Measurements from ENCODE around the gene KCNC4. TPM values are rescaled to one million over a fixed set of nuclear protein-coding genes. Genes with fewer than 3 reads are reported as not detected.

Gene KCNC4
- 1.1 and 1.4 TPM in 2 replicates for total RNA-seq

GRCh38 chr1:110209715-110210603 is at the start of gene KCNC4:
KCNC4 (plus strand) TSS chr1:110210314; CDS start chr1:110211500, 1,186 bp downstream.

Small RNAs within 50 kb of the gene (small RNA-seq; reads per million reads assigned to genes)
- gene AL137790.1: not detected

Other genes starting within 250 kb of the KCNC4 start
- gene AHCYL1, start 225.5 kb upstream of the KCNC4 start, total RNA-seq: 34.2 and 44.0 TPM in 2 replicates
- 31.2 and 44.6 TPM in 2 replicates for gene STRIP1, start 175.7 kb upstream of the KCNC4 start, total RNA-seq
- not detected in 2 replicates for gene ALX3, start 139.6 kb upstream of the KCNC4 start, total RNA-seq
- gene UBL4B, start 97.9 kb upstream of the KCNC4 start, total RNA-seq: not detected in 2 replicates
- gene SLC6A17, start 59.8 kb upstream of the KCNC4 start, total RNA-seq: under 0.01 and 0.20 TPM in 2 replicates
- 30.9 and 56.7 TPM in 2 replicates for gene RBM15, start 129.1 kb downstream of the KCNC4 start, total RNA-seq
- gene SLC16A4, start 180.7 kb downstream of the KCNC4 start, total RNA-seq: 6.3 and 11.0 TPM in 2 replicates
- 39.1 and 41.9 TPM in 2 replicates for gene LAMTOR5, start 197.4 kb downstream of the KCNC4 start, total RNA-seq
- gene PROK1, start 240.8 kb downstream of the KCNC4 start, total RNA-seq: not detected in 2 replicates

Data from subcutaneous preadipocyte (primary cell).